HG02938 (cell line): ENCODE data around the gene ABHD5.

Experiments
- ATAC-seq: cut with Tn5 transposase; IDR thresholded peaks from one replicate; pipeline ENCODE4 v1.9.1; 2021; ENCODE audit warnings: mild to moderate bottlenecking, moderate library complexity; ENCODE audit not compliant: unreplicated experiment

ABHD5 gene

DNA sequence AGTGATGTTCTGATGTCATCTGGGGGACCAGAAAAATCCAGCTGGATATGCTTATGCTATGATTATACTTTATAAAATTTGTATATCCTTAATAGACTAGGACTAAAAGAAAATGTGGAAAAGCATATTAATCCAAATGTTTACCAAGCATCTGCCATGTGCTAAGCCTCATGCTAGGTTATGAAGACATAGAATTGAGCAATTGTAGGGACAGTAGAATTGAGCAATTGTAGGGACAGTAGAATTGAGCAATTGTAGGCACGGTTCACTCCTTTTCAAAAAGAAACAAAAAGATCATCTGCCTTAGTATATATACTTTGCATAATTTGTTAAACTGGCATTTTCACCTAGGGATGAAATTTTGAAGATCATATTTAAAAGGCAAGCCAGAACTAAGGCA is 18.3 kb downstream of the ABHD5 start:
- no peak for ATAC-seq

DNA sequence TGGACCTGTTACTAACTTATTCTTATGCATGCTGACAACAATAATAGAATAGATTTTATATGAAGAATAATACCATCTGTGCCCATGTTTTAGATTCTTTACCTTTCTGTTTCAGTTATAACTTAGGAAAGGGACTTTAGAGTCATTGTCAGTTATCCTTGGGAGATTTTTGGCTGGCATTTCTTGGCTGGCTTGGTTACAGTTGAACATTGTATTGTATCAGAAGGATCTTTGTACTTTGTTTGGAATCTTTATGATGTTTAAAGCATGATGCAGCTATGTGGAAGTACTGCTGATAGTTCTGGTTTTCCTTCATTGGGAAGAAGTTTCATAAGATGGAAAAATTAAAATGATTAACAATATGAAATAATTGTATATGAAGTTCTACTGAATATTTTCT is 19.9 kb downstream of the ABHD5 start:
- ATAC-seq: no peak

DNA sequence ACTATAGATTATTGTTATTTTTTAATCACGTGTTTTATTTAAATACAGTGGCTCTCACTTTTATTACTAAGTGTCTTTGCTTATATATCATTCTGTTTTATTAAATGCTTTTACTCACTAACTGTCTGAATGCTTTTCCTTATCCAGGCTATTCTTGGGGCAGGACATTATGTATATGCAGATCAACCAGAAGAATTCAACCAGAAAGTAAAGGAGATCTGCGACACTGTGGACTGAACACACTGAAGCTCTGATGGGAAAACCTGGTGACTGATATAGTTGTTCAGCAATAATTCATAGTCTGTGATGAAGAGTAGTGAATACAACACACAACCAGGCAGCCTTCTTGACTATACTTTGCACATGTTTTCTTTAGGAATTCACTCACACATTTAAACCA is 27.6 kb downstream of the ABHD5 start:
- no peak for ATAC-seq

DNA sequence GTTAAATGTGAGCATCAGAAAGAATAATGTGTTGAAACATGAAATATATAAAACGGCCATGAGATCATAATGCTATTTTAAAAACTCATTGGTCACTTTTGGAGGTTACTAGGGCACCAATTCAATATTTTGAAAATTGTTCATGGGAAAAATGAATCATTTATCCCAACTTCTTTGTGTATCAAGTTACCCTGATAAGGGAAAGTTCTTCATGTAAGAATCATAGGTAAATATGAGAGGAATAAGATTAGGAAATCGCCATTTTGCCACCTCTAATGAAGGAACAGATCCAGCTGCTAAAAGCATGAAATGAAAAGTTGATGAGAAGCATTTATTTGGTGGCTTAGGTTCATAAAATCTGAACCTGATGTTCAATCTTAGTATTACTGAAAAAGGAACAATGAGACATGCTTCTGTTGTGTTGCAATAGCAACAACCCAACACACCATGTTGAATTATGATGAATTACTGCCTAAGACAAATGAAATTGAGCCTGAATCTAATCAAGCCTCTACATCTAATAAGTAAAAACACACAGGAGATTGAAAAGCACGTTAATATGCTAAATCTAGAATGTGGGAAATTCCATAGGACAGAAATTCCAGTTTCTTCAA is 32.5 kb downstream of the ABHD5 start:
- ATAC-seq: no peak

DNA sequence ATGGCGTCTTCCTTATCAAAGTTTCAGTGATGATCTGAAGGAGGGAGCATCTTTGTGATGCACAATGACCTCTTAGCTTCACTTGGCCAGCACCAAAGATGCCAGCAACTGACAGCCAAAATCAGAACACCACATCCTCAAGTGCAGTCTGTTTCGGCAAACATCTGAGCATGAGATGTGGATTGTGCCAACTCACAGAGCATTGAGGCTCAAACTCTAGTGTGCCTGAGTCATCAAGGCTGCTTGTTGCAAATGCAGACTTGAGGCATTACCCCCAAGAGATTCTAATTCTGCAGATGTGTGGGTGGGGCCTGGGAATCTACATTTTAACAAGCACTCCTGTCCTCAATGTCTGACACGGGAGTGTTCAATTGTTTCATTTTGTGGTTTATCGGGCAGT is 35.8 kb downstream of the ABHD5 start:
- ATAC-seq: no peak

DNA sequence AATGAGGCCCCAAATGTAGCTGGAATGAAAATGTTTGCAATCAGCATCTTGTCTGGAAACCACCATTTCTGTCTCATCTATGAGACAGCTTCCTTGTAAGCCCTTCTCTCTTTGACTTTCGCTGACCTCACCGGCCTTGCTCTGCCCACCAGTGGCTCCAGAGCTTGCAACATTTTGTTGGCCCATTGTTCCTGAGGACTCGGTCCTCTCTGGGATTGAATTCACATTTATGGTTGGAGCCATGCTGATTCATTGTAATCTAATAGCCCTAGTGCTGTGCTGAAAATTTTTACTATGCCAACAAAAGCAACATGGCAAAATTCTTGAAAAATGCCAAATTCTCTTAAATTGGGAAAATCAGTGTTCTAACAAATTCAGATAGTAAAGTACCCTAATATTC is 37.2 kb downstream of the ABHD5 start:
- ATAC-seq: no peak

DNA sequence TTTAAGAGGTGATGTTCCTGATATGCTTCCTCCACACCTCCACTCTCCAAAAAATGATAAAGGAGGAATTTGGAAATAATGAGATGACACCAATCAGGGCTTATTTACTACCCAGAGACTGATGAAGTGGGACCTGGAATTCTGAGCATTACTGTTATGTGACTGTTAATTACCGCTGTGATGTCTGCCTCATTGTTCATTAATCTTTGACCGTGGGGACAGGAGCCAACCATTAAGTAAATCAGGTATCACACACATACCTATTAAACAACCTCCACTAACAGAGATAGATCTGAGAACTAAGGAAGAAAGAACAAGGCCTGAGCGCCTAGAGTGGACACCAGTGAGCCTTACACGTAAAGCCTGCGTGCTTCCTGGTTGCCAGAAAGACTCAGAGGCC is 37.7 kb downstream of the ABHD5 start:
- no peak for ATAC-seq

DNA sequence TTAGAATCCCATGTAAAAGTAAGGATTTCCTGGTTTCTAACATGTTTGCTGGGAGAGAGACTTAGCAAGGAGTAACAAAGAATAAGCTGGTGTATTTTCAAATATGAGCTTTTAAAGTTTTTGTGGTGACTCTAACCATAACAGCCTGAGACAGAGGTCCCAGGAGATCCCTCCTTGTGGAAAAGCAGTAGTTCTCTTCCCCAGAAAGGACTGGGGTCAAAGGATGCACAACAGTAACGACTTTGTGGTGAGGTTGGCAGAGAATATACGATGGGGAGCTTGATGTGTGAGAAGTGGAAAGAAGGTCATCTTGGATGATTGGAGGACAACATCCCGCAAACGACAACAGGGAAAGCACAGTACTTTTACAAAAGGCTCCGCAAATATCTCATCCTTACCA is 38.2 kb downstream of the ABHD5 start:
- ATAC-seq: no peak

DNA sequence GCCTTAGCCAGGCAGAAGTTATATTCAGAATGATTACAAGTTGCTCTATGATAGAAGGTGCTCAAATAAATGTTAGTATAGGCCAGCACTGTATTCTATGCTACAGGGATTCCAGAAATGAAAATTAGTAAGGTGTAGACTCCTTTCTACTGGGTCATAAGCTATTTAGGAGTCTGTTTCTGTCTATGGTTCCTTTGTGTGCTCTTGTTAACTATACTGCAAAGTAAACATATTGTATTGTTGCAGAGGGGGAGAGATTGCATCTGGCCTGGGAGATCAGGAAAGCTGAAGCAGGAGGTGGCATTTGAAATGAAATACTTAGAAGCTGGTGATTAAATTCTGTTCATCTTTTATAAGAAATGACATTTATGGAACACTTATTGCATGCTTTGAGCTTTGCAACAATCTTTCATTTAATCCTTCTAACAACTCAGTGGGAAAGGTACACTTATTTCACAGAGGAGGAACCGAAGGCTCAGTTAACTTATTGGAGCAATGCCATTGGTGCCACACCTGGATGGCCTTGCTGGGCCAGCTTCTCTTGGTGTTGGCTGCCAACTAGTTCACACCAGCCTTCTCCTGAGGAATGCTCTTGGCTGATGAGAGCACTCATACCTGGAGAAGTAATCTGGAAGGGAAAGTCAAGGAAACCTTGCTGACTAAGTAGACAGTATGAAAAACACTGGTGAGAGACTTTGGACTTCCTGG is 39.1 kb downstream of the ABHD5 start:
- no peak for ATAC-seq

DNA sequence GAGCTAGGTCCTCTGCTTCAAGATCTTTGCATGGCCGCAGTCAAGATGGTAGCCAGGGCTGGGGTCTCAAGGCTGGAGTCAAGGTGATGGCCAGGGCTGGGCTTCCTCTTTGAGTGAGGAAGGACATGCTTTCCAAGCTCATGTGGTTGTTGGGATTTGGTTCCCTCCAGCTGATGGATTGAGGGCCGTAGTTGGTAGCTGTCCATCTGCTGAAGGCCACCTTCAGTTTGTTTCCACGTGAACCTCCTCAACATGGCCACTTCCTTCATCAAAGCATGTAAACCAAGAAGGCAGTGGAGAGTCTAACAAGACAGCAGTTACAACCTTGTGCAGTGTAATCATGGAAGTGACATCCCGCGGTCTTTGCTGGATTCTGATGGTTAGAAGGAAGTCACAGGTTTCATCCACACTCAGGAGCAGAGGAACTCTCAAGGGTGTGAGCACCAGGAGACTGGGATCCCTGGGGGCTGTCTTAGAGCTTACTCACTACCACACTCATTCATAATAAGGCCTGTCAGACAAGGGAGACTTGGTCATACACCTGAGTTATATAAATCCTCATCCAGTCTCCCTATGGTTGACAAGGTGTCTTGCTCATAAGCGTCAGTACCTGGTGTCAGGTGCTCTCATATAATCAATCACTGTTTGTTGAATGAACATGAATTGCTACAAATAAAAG is 42.1 kb downstream of the ABHD5 start:
- no peak for ATAC-seq

DNA sequence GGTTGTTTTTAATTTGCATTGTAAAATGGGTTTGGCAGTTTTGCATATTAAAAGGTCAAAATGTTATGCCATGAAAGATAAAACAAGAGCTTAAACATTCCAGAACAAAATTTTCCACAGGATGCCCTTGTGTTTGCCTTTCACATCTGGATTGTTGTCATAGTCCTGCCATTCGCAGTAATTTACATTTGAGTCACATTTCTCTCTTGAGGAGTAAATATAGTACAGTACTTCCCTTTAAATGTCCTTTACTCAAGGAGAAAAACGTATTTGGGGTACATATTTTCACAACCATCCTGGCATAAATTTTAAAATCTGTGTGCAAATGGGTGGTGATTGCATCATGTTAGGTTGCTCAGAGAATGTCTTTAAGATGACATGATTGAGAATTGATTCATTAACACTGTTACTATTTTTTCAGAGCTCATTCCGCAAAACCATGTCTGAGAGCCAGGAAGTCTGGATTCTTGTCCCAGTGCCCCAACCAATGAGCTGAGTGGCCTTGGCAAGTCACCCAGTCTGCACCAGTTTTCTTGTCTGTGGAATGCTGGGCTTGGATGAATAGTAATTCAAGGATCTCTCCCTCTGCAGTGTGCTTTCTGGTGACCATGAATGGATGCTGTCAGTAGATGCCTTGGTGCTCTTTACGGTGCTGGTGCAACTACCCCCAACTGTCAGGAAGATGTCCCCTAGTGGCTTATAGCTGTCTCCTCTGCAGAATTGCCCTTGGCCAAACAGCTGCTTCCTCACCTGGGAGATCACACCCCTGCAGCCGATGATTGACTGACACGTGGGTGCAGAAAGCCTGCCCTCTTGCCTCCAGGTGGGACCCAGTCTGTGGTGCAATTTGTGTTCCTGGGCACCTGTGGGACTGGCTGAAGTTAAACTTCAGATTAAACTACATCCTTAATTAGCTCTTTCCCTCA is 43.0 kb downstream of the ABHD5 start:
- no peak for ATAC-seq

DNA sequence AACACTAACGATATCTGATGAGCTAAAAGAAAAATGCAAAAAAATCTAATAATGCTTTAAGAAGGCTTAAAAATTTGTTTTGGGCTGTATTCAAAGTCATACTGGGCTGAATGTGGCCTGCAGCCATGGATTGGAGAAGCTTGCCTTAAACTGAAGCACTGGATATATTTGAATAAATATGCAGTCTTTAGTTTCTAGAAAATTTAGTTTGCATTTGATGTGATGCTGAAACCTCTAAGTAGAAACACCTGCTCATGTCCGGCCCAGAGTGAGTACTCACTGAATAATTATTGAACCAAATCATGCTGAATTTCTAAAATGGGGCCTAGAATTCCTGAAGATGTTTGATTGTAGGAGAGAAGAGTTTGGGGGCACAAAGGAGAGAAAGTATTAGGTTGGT is 43.9 kb downstream of the ABHD5 start:
- ATAC-seq: no peak

DNA sequence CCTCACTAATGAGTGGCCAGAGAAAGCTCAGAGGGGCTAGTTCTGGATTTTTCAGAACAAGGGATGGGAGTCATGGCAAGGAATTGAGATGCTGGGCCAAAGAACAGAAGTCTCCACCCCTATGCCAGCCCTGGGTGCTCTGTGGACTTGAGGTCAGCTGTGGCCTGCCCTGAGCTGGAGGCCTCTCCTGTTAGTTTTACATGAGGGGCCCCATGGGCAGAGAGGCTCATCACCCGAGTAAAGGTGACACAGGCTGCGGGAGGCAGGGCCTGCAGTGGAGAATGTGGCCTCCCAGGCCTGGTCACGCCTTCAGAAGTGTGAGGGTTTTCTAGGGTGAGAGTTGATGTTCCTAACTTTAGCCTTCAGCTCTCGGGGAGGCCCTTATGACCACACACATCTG is 44.9 kb downstream of the ABHD5 start:
- ATAC-seq: no peak

DNA sequence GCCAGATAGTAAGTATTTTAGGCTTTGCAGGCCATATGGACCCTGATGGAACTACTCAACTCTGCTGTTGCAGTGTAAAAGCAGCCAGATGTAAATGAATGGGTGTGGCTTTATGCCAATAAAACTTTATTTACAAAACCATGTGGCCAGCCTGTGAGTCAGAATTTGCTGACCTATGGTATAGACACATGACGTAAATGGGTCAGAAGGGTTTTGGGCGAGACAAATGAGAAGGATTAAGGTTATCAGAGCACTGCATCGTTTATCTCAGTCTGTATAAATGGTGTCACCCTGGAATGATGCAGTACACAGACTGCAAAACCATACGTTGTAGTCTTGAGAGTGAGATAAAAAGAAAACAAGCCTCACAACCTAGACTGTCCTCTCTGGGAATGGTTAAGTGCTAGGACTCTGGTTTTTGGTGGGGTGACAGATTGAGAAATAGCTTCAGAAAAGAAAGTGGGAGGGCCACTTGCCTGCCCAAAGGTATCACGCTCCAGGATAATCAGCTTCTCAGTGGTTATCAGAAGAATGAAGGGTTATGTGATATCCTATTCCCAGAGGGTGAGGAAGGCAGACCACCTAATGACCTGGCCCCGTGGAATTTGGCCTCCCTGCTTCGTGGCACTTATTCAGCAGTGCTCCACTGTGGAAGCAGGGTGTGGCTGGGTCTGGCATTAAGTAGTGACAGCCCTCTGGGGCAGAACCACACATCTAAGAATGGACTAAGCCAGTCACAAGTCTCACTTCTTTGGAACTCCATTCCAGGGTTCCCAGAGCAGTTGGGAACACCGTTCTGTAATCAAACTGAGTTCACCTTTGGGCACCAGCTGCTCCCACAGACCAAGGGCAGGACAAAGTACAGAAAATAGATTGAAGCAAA is 46.1 kb downstream of the ABHD5 start:
- no peak for ATAC-seq

DNA sequence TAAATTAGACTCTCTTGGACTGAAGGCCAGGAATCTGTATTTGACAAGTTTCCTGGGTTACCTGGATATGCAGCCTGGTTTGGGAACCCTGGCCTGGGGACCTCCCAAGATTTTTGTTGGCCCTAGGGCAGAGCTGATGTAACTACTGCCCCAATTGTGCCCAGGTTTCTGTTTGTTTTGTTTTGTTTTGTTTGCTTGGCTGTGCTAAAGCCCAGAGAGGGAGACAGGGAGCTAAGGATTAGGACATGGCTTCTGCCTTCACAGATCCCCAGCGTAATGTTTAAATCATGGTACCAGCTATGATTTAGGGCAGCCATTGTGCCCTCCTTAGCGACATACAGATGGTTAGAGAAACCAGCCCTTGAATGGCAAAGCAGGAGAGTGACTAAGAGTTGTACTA is 47.6 kb downstream of the ABHD5 start:
- no peak for ATAC-seq

DNA sequence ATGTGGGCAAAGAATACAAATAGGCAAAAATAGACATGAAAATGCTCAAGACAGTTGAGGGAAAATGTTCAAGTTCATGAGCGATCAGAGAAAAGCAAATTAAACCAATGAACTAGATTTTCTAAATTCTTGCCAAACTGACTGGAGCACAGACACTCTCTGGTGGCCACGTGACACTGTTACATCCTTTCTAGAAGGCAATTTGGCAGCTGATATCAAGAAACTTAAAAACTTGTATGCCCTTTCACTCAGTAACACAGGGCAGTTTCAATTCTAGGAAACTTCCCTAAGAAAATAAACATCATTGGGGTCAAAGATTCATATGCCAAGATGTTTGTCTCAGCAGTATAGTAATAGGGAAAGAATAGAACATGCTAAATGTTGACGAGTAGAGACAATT is 52.2 kb downstream of the ABHD5 start:
- no peak for ATAC-seq

DNA sequence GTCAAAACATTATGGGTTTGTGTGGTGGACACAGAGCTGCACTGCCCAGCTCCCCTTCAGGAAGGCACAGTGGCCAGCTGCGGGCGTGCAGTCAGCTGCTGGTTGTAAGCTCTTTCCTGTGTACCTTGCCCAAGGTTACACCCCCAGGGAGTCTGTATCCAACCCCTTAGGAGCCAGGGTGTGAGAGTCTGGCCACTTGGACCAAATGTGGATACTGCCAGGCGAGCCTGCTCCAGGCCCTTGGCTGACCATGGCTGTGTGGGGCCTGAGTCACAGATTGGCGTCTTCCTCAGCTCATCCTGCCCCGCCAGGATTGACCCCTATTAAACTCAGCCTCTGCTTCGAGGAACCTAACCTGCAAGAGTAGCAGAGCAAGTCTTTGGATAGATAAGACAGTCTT is 56.9 kb downstream of the ABHD5 start:
- ATAC-seq: no peak

DNA sequence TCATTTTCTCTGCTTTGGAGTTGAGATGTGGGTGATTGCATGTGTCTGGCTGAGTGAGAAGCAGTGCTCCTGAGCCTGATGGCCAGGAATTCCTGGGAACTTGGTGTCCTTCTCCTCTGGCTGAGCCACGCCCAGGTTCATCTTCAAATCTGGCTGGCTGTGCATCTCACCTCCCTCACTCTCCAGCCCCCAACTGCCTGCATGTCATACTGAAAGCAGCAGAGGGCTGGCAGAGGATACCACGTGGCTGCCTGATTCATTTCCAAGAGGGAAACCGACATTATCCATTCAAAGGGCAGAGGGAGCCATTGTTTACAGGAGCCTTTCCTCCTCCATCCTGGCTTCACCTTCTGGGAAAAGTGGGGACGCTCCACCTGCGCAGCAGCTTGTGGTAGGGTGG is 57.4 kb downstream of the ABHD5 start:
- no peak for ATAC-seq

DNA sequence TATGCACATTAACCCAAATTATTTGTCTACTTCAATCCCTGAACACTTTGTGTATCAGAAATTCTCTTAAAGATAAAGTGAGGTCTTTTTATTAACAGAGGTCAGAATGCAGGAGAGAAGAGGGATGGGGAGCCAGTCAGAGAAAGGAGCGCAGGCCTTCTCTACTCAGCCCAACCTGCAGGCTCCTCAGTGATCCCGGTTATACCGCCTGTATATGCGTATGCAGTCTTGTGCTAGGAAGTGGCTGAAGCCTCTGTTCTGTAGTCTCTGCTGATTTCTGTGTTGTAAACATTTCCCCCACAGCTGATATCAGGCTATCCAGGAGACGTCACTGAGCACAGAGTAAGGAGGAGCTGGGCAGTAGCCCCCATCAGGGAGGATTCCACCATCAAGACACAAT is 57.9 kb downstream of the ABHD5 start:
- no peak for ATAC-seq

DNA sequence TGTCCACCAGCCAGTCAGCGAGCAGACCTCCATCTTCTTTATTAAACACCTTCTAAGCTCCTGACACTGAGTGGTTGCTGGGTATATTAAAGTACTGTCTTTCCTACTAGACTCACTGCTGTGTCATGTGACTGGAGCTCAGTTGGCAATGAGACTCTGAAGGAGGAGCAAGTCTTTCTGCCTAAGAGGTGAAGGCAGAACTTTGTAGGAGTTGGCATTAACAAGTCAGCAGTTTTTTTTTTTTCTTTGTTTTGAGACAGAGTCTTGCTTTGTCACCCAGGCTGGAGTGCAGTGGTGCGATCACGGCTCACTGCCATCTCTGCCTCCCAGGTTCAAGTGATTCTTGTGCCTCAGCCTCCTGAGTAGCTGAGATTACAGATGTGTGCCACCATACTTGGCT is 62.2 kb downstream of the ABHD5 start:
- no peak for ATAC-seq
